Neural cell (in vitro differentiated cells): ENCODE results near the gene FOXI3.

Experiments
- EP300 ChIP-seq: fragments of 450-650 bp; conservative IDR thresholded peaks from 2 replicates; pipeline ENCODE4 v1.6.1; 2014; ENCODE audit warnings: antibody characterized with exemption, mild to moderate bottlenecking, moderate library complexity; ENCODE audit not compliant: poor library complexity, severe bottlenecking
- EZH2 ChIP-seq: fragments of 200-600, 300-800 bp; shearing (Covaris generic), sonication (generic); IDR thresholded peaks from 2 replicates; pipeline ENCODE4 v1.6.1; 2014; ENCODE audit warnings: antibody characterized with exemption, low read length, borderline replicate concordance, mild to moderate bottlenecking; ENCODE audit not compliant: insufficient read depth, poor library complexity, severe bottlenecking
- POLR2AphosphoS5 ChIP-seq: IDR thresholded peaks from 2 replicates; pipeline ENCODE4 v1.6.1; 2012
- RAD21 ChIP-seq: fragments of 450-650 bp; conservative IDR thresholded peaks from 2 replicates; pipeline ENCODE4 v1.6.1; 2014; ENCODE audit warnings: antibody characterized with exemption, mild to moderate bottlenecking, moderate library complexity
- TF ChIP-seq, protein P1 (sequence below): fragments of 450-650 bp; IDR thresholded peaks from 2 replicates; pipeline ENCODE4 v1.5.1; 2014; ENCODE audit warnings: antibody characterized with exemption, mild to moderate bottlenecking, moderate library complexity; ENCODE audit not compliant: poor library complexity, severe bottlenecking
- TF ChIP-seq, protein P2 (sequence below): IDR thresholded peaks from 2 replicates; pipeline ENCODE4 v1.6.1; 2012; ENCODE audit warnings: borderline replicate concordance

DNA sequence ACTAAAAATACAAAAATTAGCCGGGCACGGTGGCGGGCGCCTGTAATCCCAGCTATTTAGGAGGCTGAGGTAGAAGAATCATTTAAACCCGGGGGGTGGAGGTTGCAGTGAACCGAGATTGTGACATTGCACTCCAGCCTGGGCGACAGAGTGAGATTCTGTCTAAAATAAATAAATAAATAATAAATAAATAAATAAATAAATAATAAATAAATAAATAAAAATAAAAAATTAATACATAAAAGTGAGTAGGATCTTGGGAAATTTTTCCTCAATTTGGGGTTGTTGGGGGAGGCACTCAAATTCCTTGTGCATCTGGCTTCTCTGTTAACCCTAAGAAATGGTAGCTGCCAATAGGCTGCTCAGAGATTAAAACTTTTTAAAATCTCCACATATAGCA, 20.3 kb upstream of the FOXI3 start:
- TF ChIP-seq RAD21, result no peak
- TF ChIP-seq, protein P1, sequence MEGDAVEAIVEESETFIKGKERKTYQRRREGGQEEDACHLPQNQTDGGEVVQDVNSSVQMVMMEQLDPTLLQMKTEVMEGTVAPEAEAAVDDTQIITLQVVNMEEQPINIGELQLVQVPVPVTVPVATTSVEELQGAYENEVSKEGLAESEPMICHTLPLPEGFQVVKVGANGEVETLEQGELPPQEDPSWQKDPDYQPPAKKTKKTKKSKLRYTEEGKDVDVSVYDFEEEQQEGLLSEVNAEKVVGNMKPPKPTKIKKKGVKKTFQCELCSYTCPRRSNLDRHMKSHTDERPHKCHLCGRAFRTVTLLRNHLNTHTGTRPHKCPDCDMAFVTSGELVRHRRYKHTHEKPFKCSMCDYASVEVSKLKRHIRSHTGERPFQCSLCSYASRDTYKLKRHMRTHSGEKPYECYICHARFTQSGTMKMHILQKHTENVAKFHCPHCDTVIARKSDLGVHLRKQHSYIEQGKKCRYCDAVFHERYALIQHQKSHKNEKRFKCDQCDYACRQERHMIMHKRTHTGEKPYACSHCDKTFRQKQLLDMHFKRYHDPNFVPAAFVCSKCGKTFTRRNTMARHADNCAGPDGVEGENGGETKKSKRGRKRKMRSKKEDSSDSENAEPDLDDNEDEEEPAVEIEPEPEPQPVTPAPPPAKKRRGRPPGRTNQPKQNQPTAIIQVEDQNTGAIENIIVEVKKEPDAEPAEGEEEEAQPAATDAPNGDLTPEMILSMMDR, result no peak
- TF ChIP-seq EZH2, result no peak
- TF ChIP-seq POLR2AphosphoS5, result no peak
- TF ChIP-seq, protein P2, sequence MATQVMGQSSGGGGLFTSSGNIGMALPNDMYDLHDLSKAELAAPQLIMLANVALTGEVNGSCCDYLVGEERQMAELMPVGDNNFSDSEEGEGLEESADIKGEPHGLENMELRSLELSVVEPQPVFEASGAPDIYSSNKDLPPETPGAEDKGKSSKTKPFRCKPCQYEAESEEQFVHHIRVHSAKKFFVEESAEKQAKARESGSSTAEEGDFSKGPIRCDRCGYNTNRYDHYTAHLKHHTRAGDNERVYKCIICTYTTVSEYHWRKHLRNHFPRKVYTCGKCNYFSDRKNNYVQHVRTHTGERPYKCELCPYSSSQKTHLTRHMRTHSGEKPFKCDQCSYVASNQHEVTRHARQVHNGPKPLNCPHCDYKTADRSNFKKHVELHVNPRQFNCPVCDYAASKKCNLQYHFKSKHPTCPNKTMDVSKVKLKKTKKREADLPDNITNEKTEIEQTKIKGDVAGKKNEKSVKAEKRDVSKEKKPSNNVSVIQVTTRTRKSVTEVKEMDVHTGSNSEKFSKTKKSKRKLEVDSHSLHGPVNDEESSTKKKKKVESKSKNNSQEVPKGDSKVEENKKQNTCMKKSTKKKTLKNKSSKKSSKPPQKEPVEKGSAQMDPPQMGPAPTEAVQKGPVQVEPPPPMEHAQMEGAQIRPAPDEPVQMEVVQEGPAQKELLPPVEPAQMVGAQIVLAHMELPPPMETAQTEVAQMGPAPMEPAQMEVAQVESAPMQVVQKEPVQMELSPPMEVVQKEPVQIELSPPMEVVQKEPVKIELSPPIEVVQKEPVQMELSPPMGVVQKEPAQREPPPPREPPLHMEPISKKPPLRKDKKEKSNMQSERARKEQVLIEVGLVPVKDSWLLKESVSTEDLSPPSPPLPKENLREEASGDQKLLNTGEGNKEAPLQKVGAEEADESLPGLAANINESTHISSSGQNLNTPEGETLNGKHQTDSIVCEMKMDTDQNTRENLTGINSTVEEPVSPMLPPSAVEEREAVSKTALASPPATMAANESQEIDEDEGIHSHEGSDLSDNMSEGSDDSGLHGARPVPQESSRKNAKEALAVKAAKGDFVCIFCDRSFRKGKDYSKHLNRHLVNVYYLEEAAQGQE, result no peak
- TF ChIP-seq EP300, result no peak
